GM12865 (cell line): ENCODE data around the gene SMIM1.
A peak's percentile ranks its signal among the peaks of the same experiment; 100 is the strongest.
"Not testable (repeated sequence)": the region's sequence is repeated elsewhere in the genome, so short reads cannot be mapped to it uniquely, and the experiment has no call there.

Source experiments
- DNase-seq: peaks from one replicate; pipeline ENCODE4 v3.0.0; 2010; ENCODE audit warnings: low read depth
- H3K4me3 ChIP-seq: 2 replicates; pipeline ENCODE4 v1.5.1; 2011; ENCODE audit warnings: mild to moderate bottlenecking, low read depth, low read length, control low read depth
- TF ChIP-seq, protein P1 (sequence below): IDR thresholded peaks from 2 replicates; pipeline ENCODE4 v1.5.1; 2011; ENCODE audit warnings: low read length, control low read depth, low read depth, inconsistent platforms; ENCODE audit not compliant: insufficient read depth; ENCODE audit errors: missing control alignments

The SMIM1 gene, protein sequence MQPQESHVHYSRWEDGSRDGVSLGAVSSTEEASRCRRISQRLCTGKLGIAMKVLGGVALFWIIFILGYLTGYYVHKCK

DNA sequence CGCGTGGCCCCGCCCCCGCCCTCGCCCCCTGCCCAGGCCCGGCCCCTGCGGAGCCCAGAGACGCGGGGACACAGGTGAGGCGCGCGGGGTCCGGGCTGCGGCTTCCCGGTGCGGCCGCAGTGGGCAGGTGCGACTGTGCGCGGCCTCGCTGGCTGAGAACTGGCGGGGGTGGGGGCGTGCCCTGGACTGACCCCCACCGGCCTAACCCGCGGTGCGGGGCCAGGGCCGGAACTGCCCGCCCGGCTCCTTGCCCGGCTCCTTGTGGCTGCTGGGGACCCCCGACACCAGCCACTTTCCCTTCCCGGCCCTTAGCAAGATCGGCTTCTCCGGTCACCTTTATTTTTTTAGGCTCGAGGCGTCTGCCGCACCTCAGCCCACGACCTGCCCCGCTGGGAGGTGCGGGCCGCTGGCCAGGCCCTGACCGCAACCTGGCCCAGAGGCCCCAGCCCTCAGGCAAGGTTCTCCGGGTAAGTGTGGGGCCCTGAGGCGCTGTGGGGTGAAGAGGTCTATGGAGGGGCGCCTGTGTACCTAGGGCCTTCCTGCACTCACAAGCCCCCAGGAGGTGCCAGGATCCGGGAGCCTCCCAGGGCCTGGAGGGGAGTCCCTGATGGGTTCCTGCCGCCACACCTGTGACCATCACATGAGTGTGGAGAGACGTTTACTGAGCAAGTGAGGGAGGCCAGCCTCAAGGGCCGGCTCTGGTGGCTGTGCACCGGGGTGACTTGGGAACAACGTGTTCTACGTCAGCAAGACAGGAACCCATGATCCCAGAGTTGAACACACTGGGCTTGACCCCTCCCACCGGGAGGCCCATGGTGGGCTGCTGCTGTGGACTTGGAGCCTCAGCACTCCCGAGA, at the start of gene SMIM1:
TSS of gene SMIM1 (plus strand) at position 35 of the 857 bp plus-strand sequence. CDS start 2,625 bp downstream, outside the sequence.
- DNase-seq, result no peak
- peak within 1 kb of the TSS; percentile 64 for H3K4me3 ChIP-seq
- TF ChIP-seq, protein P1, sequence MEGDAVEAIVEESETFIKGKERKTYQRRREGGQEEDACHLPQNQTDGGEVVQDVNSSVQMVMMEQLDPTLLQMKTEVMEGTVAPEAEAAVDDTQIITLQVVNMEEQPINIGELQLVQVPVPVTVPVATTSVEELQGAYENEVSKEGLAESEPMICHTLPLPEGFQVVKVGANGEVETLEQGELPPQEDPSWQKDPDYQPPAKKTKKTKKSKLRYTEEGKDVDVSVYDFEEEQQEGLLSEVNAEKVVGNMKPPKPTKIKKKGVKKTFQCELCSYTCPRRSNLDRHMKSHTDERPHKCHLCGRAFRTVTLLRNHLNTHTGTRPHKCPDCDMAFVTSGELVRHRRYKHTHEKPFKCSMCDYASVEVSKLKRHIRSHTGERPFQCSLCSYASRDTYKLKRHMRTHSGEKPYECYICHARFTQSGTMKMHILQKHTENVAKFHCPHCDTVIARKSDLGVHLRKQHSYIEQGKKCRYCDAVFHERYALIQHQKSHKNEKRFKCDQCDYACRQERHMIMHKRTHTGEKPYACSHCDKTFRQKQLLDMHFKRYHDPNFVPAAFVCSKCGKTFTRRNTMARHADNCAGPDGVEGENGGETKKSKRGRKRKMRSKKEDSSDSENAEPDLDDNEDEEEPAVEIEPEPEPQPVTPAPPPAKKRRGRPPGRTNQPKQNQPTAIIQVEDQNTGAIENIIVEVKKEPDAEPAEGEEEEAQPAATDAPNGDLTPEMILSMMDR, result no peak

DNA sequence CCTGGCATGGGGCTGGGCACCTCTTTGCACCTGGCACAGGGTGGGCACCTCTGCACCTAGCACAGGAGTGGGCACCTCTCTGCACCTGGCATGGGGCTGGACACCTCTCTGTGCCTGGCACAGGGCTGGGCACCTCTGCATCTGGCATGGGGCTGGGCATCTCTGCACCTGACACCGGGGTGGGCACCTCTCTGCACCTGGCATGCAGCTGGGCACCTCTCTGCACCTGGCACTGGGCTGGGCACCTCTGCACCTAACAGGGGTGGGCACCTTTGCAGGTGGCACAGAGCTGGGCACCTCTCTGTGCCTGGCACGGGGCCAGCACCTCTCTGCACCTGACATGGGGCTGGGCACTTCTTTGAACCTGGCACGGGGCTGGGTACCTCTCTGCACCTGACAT, 49.7 kb upstream of the SMIM1 start:
- no peak overlapping the region for H3K4me3 ChIP-seq
- TF ChIP-seq, protein P1, result no peak
- no peak for DNase-seq

DNA sequence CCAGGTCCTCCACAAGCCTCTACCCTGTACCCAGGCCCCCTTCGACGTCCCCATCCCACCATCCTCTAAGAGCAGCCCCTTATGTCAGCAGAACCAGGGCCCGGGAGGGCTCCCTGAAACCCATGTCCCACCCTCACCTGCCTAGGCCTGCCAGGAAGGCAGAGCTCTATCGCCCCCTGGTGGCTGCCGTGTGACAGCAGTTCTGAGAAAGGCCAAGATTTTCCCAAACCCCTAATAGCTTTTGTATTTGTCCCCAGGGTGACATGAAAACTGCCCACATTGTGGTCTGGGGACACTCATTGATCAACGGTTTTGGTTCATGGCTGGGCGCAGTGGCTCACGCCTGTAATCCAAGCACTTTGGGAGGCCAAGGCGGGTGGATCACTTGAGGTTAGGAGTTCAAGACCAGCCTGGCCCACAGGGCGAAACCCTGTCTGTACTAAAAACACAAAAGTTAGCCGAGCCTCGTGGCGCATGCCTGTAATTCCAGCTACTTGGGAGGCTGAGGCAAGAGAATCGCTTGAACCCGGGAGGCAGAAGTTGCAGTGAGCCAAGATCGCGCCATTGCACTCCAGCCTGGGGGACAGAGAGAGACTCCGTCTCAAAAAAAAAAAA, 48.0 kb upstream of the SMIM1 start:
- not testable (repeated sequence) for H3K4me3 ChIP-seq
- DNase-seq, result peak; percentile 80
- TF ChIP-seq, protein P1, result peak; percentile 95

DNA sequence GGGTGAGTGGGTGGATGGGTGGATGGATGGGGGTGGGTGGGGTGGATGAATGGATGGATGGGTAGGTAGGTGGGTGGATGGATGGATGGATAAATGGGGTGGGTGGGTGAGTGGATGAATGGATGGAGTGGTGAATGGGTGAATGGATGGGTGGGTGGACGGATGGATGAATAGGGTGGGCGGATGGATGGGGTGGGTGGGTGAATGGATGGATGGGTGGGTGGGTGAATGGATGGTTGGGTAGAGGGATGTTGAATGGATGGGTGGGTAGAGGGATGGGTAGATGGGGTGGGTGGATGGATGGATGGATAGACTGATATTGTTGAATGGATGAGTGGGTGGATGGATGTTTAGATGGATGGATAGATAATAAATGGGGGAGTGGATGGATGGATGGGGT, 47.2 kb upstream of the SMIM1 start:
- TF ChIP-seq, protein P1, result no peak
- no peak overlapping the region for H3K4me3 ChIP-seq
- DNase-seq, result no peak

DNA sequence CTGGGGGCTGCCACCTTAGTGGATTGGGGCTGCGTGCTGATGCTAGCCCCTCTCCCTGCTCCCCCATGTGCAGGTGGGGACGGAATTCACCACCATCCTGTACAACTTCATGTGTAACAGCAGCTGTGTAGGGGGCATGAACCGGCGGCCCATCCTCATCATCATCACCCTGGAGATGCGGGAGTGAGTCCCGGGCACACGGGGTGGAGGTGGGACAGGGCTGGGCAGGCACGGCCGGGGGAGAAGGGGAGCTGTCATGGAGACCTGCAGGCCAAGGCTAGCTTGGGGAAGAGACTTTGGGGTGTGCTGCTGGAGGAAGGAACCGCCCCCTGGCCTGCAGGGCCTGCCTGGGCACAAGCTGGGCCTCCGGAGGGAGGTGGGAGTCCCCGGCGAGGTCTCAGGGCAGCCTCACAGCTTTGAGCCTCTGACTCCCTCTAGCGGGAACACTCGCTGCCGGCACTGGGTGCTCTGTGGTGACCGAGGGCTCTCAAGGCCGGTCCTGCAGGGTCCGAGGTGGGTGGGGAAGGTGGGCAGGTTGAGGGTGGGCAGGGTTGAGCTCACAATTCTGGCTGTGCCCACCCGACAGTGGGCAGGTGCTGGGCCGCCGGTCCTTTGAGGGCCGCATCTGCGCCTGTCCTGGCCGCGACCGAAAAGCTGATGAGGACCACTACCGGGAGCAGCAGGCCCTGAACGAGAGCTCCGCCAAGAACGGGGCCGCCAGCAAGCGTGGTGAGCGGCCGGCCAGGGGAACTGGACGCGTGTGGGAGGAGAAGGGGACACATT, 45.3 kb upstream of the SMIM1 start:
- TF ChIP-seq, protein P1, result peak; percentile 51
- H3K4me3 ChIP-seq, result no peak overlapping the region
- DNase-seq, result peak; percentile 62

DNA sequence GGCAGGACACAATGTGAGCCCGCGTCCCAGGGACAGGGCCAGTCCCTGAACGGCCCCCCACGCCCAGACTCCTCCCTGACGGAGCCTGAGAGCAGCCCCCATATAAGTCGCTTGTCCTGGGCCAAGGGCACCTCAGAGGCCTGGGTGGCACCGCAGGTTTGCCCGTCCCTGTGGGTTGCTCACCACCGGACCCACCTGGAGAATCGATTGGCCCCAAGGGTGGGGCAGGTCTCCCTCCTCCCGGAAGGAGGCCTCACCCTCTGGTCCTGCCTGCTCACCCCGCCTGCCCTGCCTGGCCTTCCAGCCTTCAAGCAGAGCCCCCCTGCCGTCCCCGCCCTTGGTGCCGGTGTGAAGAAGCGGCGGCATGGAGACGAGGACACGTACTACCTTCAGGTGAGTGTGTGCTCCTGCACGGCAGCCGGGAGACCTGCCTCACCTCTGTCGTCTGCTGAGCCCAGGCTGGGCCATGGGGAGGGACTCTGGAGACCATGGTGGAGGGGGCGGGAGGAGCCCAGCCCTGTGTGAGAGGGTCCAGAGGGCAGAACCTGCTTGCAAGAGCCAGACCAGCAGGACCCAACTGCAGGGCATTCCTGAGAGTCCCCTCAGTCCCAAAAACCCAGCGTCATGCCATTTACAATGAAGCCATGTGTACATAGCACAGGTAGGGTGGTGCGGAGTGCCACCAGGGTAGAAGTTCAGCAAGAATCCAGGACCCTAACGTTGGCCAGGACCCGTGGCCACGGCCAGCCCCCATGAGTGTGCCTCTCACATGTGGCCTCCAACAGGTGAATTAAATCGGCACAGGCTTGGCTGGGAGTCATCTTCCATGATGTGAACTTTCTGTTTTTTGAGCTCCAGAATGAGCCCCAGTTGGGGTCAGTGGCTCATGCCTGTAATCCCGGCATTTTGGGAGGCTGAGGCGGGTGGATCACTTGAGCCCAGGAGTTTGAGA, 44.4 kb upstream of the SMIM1 start:
- TF ChIP-seq, protein P1, result no peak
- no peak overlapping the region for H3K4me3 ChIP-seq
- no peak for DNase-seq
